CD4-positive, alpha-beta T cell treated with Interleukin-4 for 4 hours (primary cell): ENCODE measurements around the gene SLC6A18.

ENCODE experiments used
- DNase-seq: peaks from one replicate; pipeline ENCODE4 v3.0.0-alpha.2; 2020

Gene SLC6A18

GRCh38 chr5:1187234-1187949 is 37.8 kb upstream of the SLC6A18 start:
- DNase-seq = no peak

GRCh38 chr5:1187950-1188334 is 37.2 kb upstream of the SLC6A18 start:
- no peak for DNase-seq

GRCh38 chr5:1188464-1188863 is 36.7 kb upstream of the SLC6A18 start:
- DNase-seq = no peak

- no peak for DNase-seq
These were observed 35.9 kb upstream of the SLC6A18 start for GRCh38 chr5:1189269-1189668.

- no peak for DNase-seq
These were observed 34.9 kb upstream of the SLC6A18 start for GRCh38 chr5:1190278-1190677.

GRCh38 chr5:1190837-1191239 is 34.3 kb upstream of the SLC6A18 start:
- DNase-seq = no peak

- DNase-seq = no peak
These were observed 32.1 kb upstream of the SLC6A18 start for GRCh38 chr5:1192971-1193590.

GRCh38 chr5:1193591-1193985 is 31.6 kb upstream of the SLC6A18 start:
- DNase-seq = no peak

GRCh38 chr5:1194378-1194777 is 30.8 kb upstream of the SLC6A18 start:
- DNase-seq = no peak

GRCh38 chr5:1195439-1195838 is 29.7 kb upstream of the SLC6A18 start:
- DNase-seq = no peak

GRCh38 chr5:1195916-1196315 is 29.3 kb upstream of the SLC6A18 start:
- DNase-seq = no peak

- DNase-seq = no peak
These were observed 28.6 kb upstream of the SLC6A18 start for GRCh38 chr5:1196562-1196961.

GRCh38 chr5:1197876-1198666 is 27.1 kb upstream of the SLC6A18 start:
- DNase-seq = no peak

GRCh38 chr5:1199340-1199648 is 25.9 kb upstream of the SLC6A18 start:
- no peak for DNase-seq

GRCh38 chr5:1199649-1200494 is 25.3 kb upstream of the SLC6A18 start:
- no peak for DNase-seq

GRCh38 chr5:1200495-1201326 is 24.5 kb upstream of the SLC6A18 start:
- no peak for DNase-seq

GRCh38 chr5:1201327-1202025 is 23.7 kb upstream of the SLC6A18 start, which contains the start of gene SLC6A19:
SLC6A19 (plus strand) TSS chr5:1201595; CDS start chr5:1201651, 56 bp downstream.
- DNase-seq = no peak

- DNase-seq = no peak
These were observed 23.0 kb upstream of the SLC6A18 start for GRCh38 chr5:1202026-1202797.

- no peak for DNase-seq
These were observed 22.4 kb upstream of the SLC6A18 start for GRCh38 chr5:1202798-1203185.

- DNase-seq = no peak
These were observed 21.7 kb upstream of the SLC6A18 start for GRCh38 chr5:1203311-1203967.
